NCI-H2081 (cell line): Measurements from ENCODE around the gene DHRS3.

ENCODE experiments used
- DNase-seq, 2 experiments: peaks; one replicate each; lab custom pipeline; 2025; lab: John Stamatoyannopoulos, UW

Gene DHRS3

GRCh38 chr1:12596007-12596821 lies 21.8 kb downstream of the DHRS3 start:
- no peak for DNase-seq

- no peak for DNase-seq
Measured at GRCh38 chr1:12595757-12596006, 22.3 kb downstream of the DHRS3 start.

- DNase-seq, result peak; percentile 17 to 45
Measured at GRCh38 chr1:12594966-12595756, 22.8 kb downstream of the DHRS3 start.

- no peak for DNase-seq
Measured at GRCh38 chr1:12594490-12594889, 23.5 kb downstream of the DHRS3 start.

- no peak for DNase-seq
Measured at GRCh38 chr1:12593621-12594066, 24.4 kb downstream of the DHRS3 start.

- no peak for DNase-seq
Measured at GRCh38 chr1:12592496-12592895, 25.5 kb downstream of the DHRS3 start.

- DNase-seq, result no peak
Measured at GRCh38 chr1:12591267-12591938, 26.6 kb downstream of the DHRS3 start.

GRCh38 chr1:12588695-12589094 lies 29.3 kb downstream of the DHRS3 start:
- no peak for DNase-seq

GRCh38 chr1:12587981-12588640 lies 29.9 kb downstream of the DHRS3 start:
- no peak for DNase-seq

- DNase-seq, result no peak
Measured at GRCh38 chr1:12585951-12586942, 31.8 kb downstream of the DHRS3 start.

- DNase-seq, result no peak
Measured at GRCh38 chr1:12585536-12585935, 32.5 kb downstream of the DHRS3 start.

GRCh38 chr1:12584900-12585525 lies 33.0 kb downstream of the DHRS3 start:
- DNase-seq, result no peak

GRCh38 chr1:12583484-12583883 lies 34.5 kb downstream of the DHRS3 start:
- no peak for DNase-seq

- no peak for DNase-seq
Measured at GRCh38 chr1:12582649-12583048, 35.4 kb downstream of the DHRS3 start.

GRCh38 chr1:12581179-12581578 lies 36.8 kb downstream of the DHRS3 start:
- DNase-seq, result no peak

GRCh38 chr1:12580054-12580887 lies 37.7 kb downstream of the DHRS3 start:
- DNase-seq, result no peak

- DNase-seq, result no peak
Measured at GRCh38 chr1:12578860-12579422, 39.1 kb downstream of the DHRS3 start.

GRCh38 chr1:12577020-12577419 lies 41.0 kb downstream of the DHRS3 start:
- no peak for DNase-seq

GRCh38 chr1:12574757-12575139 lies 43.3 kb downstream of the DHRS3 start:
- DNase-seq, result no peak
